Measurements from ENCODE around the gene CTH.

The CTH gene

DNA sequence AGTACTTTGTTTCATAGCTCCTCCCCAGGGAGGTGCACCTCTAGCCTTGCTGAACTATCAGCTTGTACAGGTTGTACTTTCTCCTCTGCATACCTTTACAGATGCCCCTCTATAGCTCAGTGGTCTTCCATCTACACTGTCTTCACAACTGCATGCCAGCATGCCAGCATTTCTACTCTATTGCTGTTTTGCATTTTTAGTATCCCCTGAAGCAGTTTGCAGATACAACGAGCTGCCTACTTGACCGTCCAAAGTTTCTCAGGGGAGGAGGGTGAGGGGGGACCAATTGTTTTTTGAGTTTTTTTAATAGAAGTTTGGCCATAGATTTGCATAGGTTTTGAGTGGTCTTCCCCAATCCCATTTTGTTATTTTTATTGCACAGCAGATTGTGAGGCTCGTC, 27.6 kb upstream of the CTH start:
- no peak overlapping the region for H3K27ac ChIP-seq (ENCODE audit: low read depth, low read length)
- no peaks in the 10 kb centered on the region for H3K9me3 ChIP-seq (ENCODE audit: control insufficient read depth, insufficient read depth, low read length)
- H3K9ac ChIP-seq (ENCODE audit: low read depth, low read length) = no peak overlapping the region
- H3K4me1 ChIP-seq (ENCODE audit: control insufficient read depth, insufficient read depth, low read length) = no peaks in the 10 kb centered on the region
- no peaks in the 10 kb centered on the region for H3K27me3 ChIP-seq (ENCODE audit: control insufficient read depth, insufficient read depth, low read length)
- no peaks in the 10 kb centered on the region for H3K36me3 ChIP-seq (ENCODE audit: control insufficient read depth, insufficient read depth, low read length)
- no peak overlapping the region for H3K4me3 ChIP-seq (ENCODE audit: low read depth, low read length)

DNA sequence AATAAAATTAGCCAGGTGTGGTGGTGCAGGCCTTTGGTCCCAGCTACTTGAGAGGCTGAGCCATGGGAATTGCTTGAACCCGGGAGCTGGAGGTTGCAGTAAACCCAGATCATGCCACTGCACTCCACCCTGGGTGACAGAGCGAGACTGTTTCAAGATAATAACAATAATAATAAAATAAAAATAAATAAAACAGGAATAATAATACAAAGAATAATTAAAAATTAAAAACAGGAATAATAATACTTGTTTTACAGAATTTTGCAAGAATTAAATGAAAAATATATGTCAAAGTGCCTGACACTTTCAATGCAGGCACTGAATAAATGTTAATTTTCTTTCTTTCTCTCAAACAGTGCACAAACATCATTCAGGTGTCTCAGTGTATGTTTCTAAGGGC, 26.5 kb upstream of the CTH start:
- Histone ChIP-seq H3K4me1 (ENCODE audit: control insufficient read depth, insufficient read depth, low read length) (no peaks in the 10 kb centered on the region), H3K27ac (ENCODE audit: low read depth, low read length) (no peak overlapping the region), H3K27me3 (ENCODE audit: control insufficient read depth, insufficient read depth, low read length) (no peaks in the 10 kb centered on the region), H3K36me3 (ENCODE audit: control insufficient read depth, insufficient read depth, low read length) (no peaks in the 10 kb centered on the region), H3K4me3 (ENCODE audit: low read depth, low read length) (no peak overlapping the region), H3K9me3 (ENCODE audit: control insufficient read depth, insufficient read depth, low read length) (no peaks in the 10 kb centered on the region), H3K9ac (ENCODE audit: low read depth, low read length) (no peak overlapping the region)

DNA sequence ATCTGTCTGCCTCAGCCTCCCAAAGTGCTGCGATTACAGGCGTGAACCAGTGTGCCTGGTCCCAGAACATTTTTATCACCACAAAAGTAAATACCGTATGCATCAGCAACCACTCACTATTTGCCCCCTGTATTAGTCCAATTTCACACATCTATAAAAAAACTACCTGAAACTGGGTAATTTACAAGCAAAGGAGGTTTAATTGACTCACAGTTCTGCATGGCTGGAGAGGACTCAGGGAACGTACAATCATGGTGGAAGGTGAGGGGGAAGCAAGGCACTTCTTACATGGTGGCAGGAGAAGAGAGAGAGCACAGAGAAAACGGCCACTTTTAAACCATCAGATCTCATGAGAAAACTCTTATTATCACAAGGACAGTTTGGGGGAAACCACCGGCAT, 25.6 kb upstream of the CTH start:
- Histone ChIP-seq H3K4me1 (ENCODE audit: control insufficient read depth, insufficient read depth, low read length) (no peaks in the 10 kb centered on the region), H3K9me3 (ENCODE audit: control insufficient read depth, insufficient read depth, low read length) (no peaks in the 10 kb centered on the region), H3K36me3 (ENCODE audit: control insufficient read depth, insufficient read depth, low read length) (no peaks in the 10 kb centered on the region), H3K27ac (ENCODE audit: low read depth, low read length) (no peak overlapping the region), H3K27me3 (ENCODE audit: control insufficient read depth, insufficient read depth, low read length) (no peaks in the 10 kb centered on the region), H3K9ac (ENCODE audit: low read depth, low read length) (no peak overlapping the region), H3K4me3 (ENCODE audit: low read depth, low read length) (no peak overlapping the region)

DNA sequence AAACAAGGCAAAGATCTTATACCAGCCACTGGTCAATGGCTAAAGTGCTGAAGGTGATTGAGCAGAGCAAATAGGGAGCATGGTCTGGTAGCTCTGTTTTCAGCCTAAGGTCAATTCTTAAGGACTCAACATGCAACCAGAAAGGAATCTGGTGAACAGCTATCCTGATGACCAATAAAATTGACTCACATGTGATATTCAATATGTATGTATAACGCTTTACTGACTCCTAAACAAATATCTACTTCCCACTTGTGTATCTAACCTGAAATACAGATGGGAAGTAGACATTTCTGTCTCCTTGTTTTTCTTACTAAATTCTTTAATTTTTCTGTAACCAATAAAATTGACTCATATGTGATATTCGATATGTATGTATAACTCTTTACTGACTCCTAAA, 24.9 kb upstream of the CTH start:
- Histone ChIP-seq H3K36me3 (ENCODE audit: control insufficient read depth, insufficient read depth, low read length) (no peaks in the 10 kb centered on the region), H3K27me3 (ENCODE audit: control insufficient read depth, insufficient read depth, low read length) (no peaks in the 10 kb centered on the region), H3K9me3 (ENCODE audit: control insufficient read depth, insufficient read depth, low read length) (no peaks in the 10 kb centered on the region), H3K4me1 (ENCODE audit: control insufficient read depth, insufficient read depth, low read length) (no peaks in the 10 kb centered on the region), H3K9ac (ENCODE audit: low read depth, low read length) (no peak overlapping the region), H3K27ac (ENCODE audit: low read depth, low read length) (no peak overlapping the region), H3K4me3 (ENCODE audit: low read depth, low read length) (no peak overlapping the region)

DNA sequence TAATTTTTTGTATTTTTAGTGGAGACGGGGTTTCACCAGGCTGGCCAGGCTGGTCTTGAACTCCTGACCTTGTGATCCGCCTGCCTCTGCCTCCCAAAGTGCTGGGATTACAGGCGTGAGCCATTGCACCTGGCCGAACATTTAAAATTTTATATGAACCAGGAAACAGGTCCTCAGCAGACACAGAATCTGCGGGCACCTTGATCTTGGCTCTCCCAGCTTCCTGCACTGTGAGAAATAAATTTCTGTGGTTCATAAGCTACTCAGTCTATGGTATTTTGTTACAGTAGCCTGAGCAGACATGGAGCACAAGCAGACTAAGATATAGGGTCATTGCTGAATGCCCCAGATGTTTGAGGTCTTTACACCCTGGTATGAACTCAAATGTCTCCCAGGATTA, 23.6 kb upstream of the CTH start:
- Histone ChIP-seq H3K4me1 (ENCODE audit: control insufficient read depth, insufficient read depth, low read length) (no peaks in the 10 kb centered on the region), H3K9me3 (ENCODE audit: control insufficient read depth, insufficient read depth, low read length) (no peaks in the 10 kb centered on the region), H3K27me3 (ENCODE audit: control insufficient read depth, insufficient read depth, low read length) (no peaks in the 10 kb centered on the region), H3K36me3 (ENCODE audit: control insufficient read depth, insufficient read depth, low read length) (no peaks in the 10 kb centered on the region), H3K27ac (ENCODE audit: low read depth, low read length) (no peak overlapping the region), H3K4me3 (ENCODE audit: low read depth, low read length) (no peak overlapping the region), H3K9ac (ENCODE audit: low read depth, low read length) (no peak overlapping the region)

DNA sequence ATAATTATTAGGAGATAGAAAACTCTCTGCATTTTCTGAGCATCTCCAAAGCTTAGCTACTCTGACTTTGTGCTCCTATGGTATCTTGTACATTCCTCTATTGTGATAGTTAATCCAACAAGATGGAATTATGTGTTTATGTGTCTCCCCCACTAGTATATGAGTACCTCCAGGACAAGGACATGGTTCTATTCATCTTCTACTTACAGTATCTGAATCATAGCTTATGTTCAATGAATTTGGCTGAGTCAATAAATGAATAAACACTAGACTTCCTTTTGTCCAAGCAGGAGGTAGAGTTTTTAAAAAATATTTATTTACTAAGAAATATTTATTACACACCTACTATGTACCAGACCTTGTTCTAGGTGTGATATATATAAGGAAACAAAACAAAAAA, 18.4 kb upstream of the CTH start:
- no peak overlapping the region for H3K9ac ChIP-seq (ENCODE audit: low read depth, low read length)
- no peak overlapping the region for H3K27ac ChIP-seq (ENCODE audit: low read depth, low read length)
- no peak overlapping the region for H3K4me3 ChIP-seq (ENCODE audit: low read depth, low read length)
- no peaks in the 10 kb centered on the region for H3K36me3 ChIP-seq (ENCODE audit: control insufficient read depth, insufficient read depth, low read length)
- H3K27me3 ChIP-seq (ENCODE audit: control insufficient read depth, insufficient read depth, low read length) = no peaks in the 10 kb centered on the region
- H3K4me1 ChIP-seq (ENCODE audit: control insufficient read depth, insufficient read depth, low read length) = no peaks in the 10 kb centered on the region
- H3K9me3 ChIP-seq (ENCODE audit: control insufficient read depth, insufficient read depth, low read length) = no peaks in the 10 kb centered on the region

DNA sequence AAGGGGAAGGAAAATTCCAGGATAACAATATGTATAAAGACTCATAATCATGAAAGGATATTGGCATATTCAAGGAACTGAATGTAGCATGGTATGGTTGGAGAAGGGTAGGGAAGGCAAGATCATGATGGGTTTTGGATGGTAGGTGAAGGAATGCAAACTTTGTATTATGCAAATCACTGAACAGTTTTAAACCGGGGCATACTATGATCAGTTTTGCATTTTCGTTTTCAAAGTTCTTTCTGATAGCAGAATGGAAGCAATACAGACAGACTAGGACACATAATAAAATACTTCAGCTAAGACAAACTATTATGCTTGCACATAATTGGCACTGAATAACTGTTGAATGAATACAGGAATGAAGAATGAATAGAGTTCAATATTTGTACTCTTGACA, 14.5 kb upstream of the CTH start:
- Histone ChIP-seq H3K4me1 (ENCODE audit: control insufficient read depth, insufficient read depth, low read length) (no peaks in the 10 kb centered on the region), H3K36me3 (ENCODE audit: control insufficient read depth, insufficient read depth, low read length) (no peaks in the 10 kb centered on the region), H3K27me3 (ENCODE audit: control insufficient read depth, insufficient read depth, low read length) (no peaks in the 10 kb centered on the region), H3K4me3 (ENCODE audit: low read depth, low read length) (no peak overlapping the region), H3K27ac (ENCODE audit: low read depth, low read length) (no peak overlapping the region), H3K9me3 (ENCODE audit: control insufficient read depth, insufficient read depth, low read length) (no peaks in the 10 kb centered on the region), H3K9ac (ENCODE audit: low read depth, low read length) (no peak overlapping the region)

DNA sequence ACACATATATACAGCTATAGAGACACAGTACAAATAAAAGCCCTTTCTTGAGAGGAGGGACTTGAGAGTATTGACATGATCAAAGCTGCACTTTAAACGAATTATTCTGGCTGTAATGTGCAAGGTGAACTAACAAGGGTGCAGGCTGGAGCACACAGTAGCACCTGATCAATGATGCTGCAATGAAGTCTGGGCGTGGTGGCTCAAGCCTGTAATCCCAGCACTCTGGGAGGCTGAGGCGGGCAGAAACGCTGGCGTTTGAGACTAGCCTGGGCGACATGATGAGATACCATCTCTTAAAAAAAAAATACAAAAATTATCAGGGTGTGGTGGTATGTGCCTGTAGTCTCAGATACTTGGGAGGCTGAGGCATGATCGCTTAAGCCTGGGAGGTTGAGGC, 14.1 kb upstream of the CTH start:
- Histone ChIP-seq H3K4me1 (ENCODE audit: control insufficient read depth, insufficient read depth, low read length) (no peaks in the 10 kb centered on the region), H3K27me3 (ENCODE audit: control insufficient read depth, insufficient read depth, low read length) (no peaks in the 10 kb centered on the region), H3K4me3 (ENCODE audit: low read depth, low read length) (no peak overlapping the region), H3K9ac (ENCODE audit: low read depth, low read length) (no peak overlapping the region), H3K9me3 (ENCODE audit: control insufficient read depth, insufficient read depth, low read length) (no peaks in the 10 kb centered on the region), H3K36me3 (ENCODE audit: control insufficient read depth, insufficient read depth, low read length) (no peaks in the 10 kb centered on the region), H3K27ac (ENCODE audit: low read depth, low read length) (no peak overlapping the region)

DNA sequence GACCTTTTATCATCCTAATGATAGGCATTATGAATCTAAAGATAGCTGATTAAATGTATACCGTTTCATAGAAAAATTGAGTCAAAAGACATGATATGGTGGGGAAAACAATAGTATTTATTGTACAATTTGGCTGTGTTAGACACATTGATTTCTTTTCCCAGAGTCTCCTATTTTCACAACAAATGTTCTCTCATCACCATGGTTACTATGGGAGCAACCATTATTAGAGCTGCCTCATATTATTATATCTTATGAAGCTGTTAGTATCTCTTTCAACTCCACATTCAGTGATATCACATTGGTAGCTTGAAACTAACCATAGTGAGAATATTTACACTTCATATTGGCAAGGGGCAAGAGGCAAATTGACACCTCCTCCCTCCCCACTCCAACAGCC, 10.7 kb upstream of the CTH start:
- Histone ChIP-seq H3K27me3 (ENCODE audit: control insufficient read depth, insufficient read depth, low read length) (no peaks in the 10 kb centered on the region), H3K4me1 (ENCODE audit: control insufficient read depth, insufficient read depth, low read length) (peaks cover 6% of the 10 kb centered on the region)

DNA sequence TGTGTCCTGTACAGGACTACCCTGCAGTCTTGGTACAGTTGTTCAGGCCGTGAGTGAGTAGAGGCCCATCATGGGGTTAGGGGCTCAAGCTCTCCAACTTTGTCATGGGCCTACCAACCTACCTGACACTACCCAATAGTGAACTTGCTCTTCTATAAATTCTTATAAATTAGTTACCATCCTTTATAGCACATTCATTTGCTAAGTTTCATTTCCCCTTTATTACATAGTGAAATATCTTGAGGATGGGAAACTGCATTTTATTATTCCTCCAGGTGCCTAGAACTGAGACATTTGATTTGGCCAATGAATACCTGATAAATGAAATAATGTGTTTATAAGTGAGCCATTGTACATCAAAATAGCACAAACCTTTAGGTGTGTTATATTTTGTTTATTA, 9.1 kb upstream of the CTH start:
- H3K4me3 ChIP-seq (ENCODE audit: low read depth, low read length) = no peak overlapping the region
- no peaks in the 10 kb centered on the region for H3K9me3 ChIP-seq (ENCODE audit: control insufficient read depth, insufficient read depth, low read length)
- no peaks in the 10 kb centered on the region for H3K27me3 ChIP-seq (ENCODE audit: control insufficient read depth, insufficient read depth, low read length)
- H3K9ac ChIP-seq (ENCODE audit: low read depth, low read length) = no peak overlapping the region
- peaks cover 6% of the 10 kb centered on the region for H3K4me1 ChIP-seq (ENCODE audit: control insufficient read depth, insufficient read depth, low read length)
- no peaks in the 10 kb centered on the region for H3K36me3 ChIP-seq (ENCODE audit: control insufficient read depth, insufficient read depth, low read length)
- no peak overlapping the region for H3K27ac ChIP-seq (ENCODE audit: low read depth, low read length)

More for the DNA sequence above, 10.7 kb upstream of the CTH start:
- no peak overlapping the region for H3K27ac ChIP-seq (ENCODE audit: low read depth, low read length)
- no peaks in the 10 kb centered on the region for H3K9me3 ChIP-seq (ENCODE audit: control insufficient read depth, insufficient read depth, low read length)
- no peaks in the 10 kb centered on the region for H3K36me3 ChIP-seq (ENCODE audit: control insufficient read depth, insufficient read depth, low read length)
- H3K9ac ChIP-seq (ENCODE audit: low read depth, low read length) = no peak overlapping the region
- H3K4me3 ChIP-seq (ENCODE audit: low read depth, low read length) = no peak overlapping the region

DNA sequence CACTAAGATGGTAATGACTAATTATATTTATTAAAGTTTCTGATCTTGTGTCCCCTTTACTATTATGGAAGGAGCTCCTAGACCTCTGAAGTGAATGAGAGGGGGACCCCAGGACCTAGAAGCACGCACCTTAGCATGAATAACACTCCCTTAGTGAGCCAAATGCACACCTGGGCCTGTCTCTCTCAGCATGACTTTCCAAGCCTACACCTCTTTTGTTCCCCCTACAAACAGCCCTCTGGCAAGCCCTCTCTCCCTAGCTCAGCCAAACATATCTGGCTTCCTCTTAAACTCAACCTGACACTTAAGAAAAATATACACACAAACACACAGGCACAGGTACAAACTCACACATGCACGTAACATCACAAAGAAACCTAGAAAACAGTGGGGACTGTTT, 7.3 kb upstream of the CTH start:
- Histone ChIP-seq H3K9ac (ENCODE audit: low read depth, low read length) (no peak overlapping the region), H3K9me3 (ENCODE audit: control insufficient read depth, insufficient read depth, low read length) (no peaks in the 10 kb centered on the region), H3K27ac (ENCODE audit: low read depth, low read length) (no peak overlapping the region), H3K4me1 (ENCODE audit: control insufficient read depth, insufficient read depth, low read length) (peaks cover 6% of the 10 kb centered on the region), H3K36me3 (ENCODE audit: control insufficient read depth, insufficient read depth, low read length) (no peaks in the 10 kb centered on the region), H3K4me3 (ENCODE audit: low read depth, low read length) (no peak overlapping the region), H3K27me3 (ENCODE audit: control insufficient read depth, insufficient read depth, low read length) (no peaks in the 10 kb centered on the region)

DNA sequence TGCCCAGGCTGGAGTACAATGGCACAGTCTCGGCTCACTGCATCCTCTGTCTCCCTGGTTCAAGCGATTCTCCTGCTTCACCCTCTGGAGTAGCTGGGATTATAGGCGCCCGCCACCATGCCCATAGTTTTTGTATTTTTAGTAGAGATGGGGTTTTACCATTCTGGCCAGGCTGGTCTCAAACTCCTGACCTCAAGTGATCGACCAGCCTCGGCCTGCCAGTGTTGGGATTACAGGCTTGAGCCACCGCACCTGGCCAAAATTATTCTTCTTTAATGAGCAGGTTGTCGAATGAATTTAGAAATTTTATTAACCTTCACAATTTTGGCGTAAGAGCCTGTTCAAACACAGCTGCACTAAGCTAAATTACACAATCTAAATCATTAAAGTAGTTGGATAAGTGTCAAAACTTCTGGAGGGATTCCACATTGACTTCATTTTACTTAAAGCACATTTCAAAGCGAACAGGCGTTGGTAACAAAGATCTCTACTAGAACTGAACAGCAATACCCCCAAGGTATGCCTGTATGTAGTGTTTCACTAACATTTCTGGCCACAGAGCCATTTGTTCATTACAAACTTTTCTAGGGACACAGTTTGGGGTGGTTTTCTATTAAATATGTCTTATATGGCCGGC, 5.2 kb upstream of the CTH start:
- Histone ChIP-seq H3K9me3 (ENCODE audit: control insufficient read depth, insufficient read depth, low read length) (no peaks in the 10 kb centered on the region), H3K27ac (ENCODE audit: low read depth, low read length) (no peak overlapping the region), H3K9ac (ENCODE audit: low read depth, low read length) (no peak overlapping the region), H3K4me1 (ENCODE audit: control insufficient read depth, insufficient read depth, low read length) (peaks cover 15% of the 10 kb centered on the region), H3K36me3 (ENCODE audit: control insufficient read depth, insufficient read depth, low read length) (no peaks in the 10 kb centered on the region), H3K4me3 (ENCODE audit: low read depth, low read length) (no peak overlapping the region), H3K27me3 (ENCODE audit: control insufficient read depth, insufficient read depth, low read length) (no peaks in the 10 kb centered on the region)
